Hepatocyte (in vitro differentiated cells): ENCODE data around the gene PRSS38. TPM values are rescaled to one million over a fixed set of nuclear protein-coding genes. Genes with fewer than 3 reads are reported as not detected.
A peak's percentile ranks its signal among the peaks of the same experiment; 100 is the strongest.

Experiments
- DNase-seq: peaks from one replicate; pipeline ENCODE4 v3.0.0-alpha.2; 2016; ENCODE audit warnings: low spot score
- H2AFZ ChIP-seq: fragments of 200-600 bp; sonication (generic); 2 replicates; pipeline ENCODE4 v1.6.0; 2016; ENCODE audit warnings: antibody characterized with exemption, mild to moderate bottlenecking
- H3K27ac ChIP-seq: fragments of 200-600 bp; sonication (generic); 2 replicates; pipeline ENCODE4 v1.5.1; 2016; ENCODE audit warnings: mild to moderate bottlenecking
- H3K27me3 ChIP-seq: fragments of 200-600 bp; sonication (generic); 2 replicates; pipeline ENCODE4 v1.6.1; 2016
- H3K36me3 ChIP-seq: fragments of 200-600 bp; sonication (generic); replicated peaks from 2 replicates; pipeline ENCODE4 v1.5.1; 2016; ENCODE audit warnings: low read depth; ENCODE audit not compliant: insufficient read depth
- H3K4me1 ChIP-seq: fragments of 200-600 bp; sonication (generic); 2 replicates; pipeline ENCODE4 v1.5.1; 2016; ENCODE audit warnings: mild to moderate bottlenecking, moderate library complexity; ENCODE audit not compliant: insufficient read depth
- H3K4me2 ChIP-seq: fragments of 200-600 bp; sonication (generic); 2 replicates; pipeline ENCODE4 v1.6.0; 2016
- H3K4me3 ChIP-seq: fragments of 200-600 bp; sonication (generic); 2 replicates; pipeline ENCODE4 v1.5.1; 2016; ENCODE audit warnings: mild to moderate bottlenecking
- H3K79me2 ChIP-seq: fragments of 200-600 bp; sonication (generic); 2 replicates; pipeline ENCODE4 v1.6.0; 2017; ENCODE audit warnings: mild to moderate bottlenecking
- H3K9me2 ChIP-seq: fragments of 200-600 bp; sonication (generic); replicated peaks from 2 replicates; pipeline ENCODE4 v1.6.0; 2017; ENCODE audit warnings: mild to moderate bottlenecking; ENCODE audit not compliant: insufficient read depth
- H3K9me3 ChIP-seq: fragments of 200-600 bp; sonication (generic); 2 replicates; pipeline ENCODE4 v1.5.1; 2016; ENCODE audit warnings: low read depth, mild to moderate bottlenecking
- H4K20me1 ChIP-seq: fragments of 200-600 bp; sonication (generic); 2 replicates; pipeline ENCODE4 v1.6.0; 2016; ENCODE audit warnings: mild to moderate bottlenecking; ENCODE audit not compliant: insufficient read depth, poor library complexity, severe bottlenecking
- EZH2 ChIP-seq: fragments of 200-600 bp; sonication (generic); IDR thresholded peaks from 2 replicates; pipeline ENCODE4 v1.6.1; 2016; ENCODE audit warnings: antibody characterized with exemption, mild to moderate bottlenecking, borderline replicate concordance
- EZH2phosphoT487 ChIP-seq: fragments of 200-600 bp; sonication (generic); IDR thresholded peaks from one replicate; pipeline ENCODE4 v1.6.1; 2018; ENCODE audit warnings: antibody characterized with exemption, mild to moderate bottlenecking, low read depth, moderate library complexity; ENCODE audit not compliant: unreplicated experiment, severe bottlenecking
- WGBS: methylation state at CpG from one replicate; pipeline ENCODE4 v1.1.6; 2016; ENCODE audit warnings: low lambda C conversion rate; ENCODE audit errors: missing lambda C conversion rate; 5-methylcytosine and 5-hydroxymethylcytosine counted together
- polyA plus RNA-seq: library from polyadenylated mRNA; unstranded; fragments of >200 nt; fragmentation: Nextera tagmentation; extraction: Ambion mirVana; gene quantifications from 2 replicates; pipeline ENCODE4 v1.2.1, GENCODE V29; 2016
- total RNA-seq: library from RNA; depleted of rRNA; stranded (reverse); fragments of >200 nt; gene quantifications from 2 replicates; pipeline ENCODE4 v1.2.3, GENCODE V29; 2014
- TF ChIP-seq, protein P1 (sequence below): fragments of 200-600 bp; sonication (generic); IDR thresholded peaks from 2 replicates; pipeline ENCODE4 v1.5.1; 2016; ENCODE audit warnings: antibody characterized with exemption, mild to moderate bottlenecking; ENCODE audit not compliant: poor library complexity

The PRSS38 gene
- total and polyA plus RNA-seq, 2 experiments from 2014 or later: not detected

DNA sequence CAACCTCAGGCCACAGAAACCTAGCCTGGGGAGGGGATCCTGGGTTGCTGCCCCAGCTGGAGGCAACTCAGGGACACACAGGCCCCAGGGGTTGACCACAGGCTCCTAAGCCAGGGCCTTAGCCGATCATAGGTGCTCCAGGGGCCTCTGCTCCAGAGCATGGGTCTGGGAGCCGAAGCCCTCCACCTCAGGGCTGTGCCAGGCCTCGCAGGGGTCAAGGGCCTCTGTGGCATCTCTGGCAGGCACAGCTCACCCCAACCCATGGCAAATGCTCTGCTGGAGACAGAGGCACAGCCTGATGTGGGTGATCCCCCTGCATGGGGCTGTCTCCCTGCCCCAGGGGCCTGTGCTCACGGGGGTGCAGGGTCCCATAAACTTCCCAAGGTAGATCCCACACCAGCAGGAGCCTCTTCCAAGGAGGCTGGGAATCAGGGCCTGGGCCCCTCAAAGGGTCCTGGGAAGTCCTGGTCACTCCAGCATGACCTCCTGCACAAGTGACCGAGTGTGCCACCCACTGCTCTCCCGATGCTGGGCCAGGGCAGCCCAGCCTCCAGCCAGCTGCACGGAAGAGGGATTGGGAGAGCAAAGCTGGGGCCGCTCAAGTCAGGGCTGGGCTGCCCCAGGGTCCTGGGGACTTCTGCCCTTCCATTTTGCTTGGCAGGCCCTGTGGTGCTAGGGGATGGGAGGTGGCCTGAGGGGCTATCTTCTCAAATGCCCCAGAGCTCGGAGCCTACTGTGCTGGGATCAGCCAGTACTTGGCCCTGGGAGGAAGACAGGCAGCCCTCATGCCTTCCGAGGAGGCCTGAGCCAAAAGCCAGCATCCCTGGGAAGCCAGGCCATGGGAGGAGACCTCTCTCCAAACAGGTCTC, 22.2 kb upstream of the PRSS38 start:
- Histone ChIP-seq H3K4me2 (peak overlapping the region; percentile 59), H3K4me3 (no peak overlapping the region), H3K9me2 (no peaks in the 10 kb centered on the region), H3K27ac (peak overlapping the region; percentile 92), H4K20me1 (no peaks in the 10 kb centered on the region), H3K36me3 (no peaks in the 10 kb centered on the region), H3K9me3 (no peaks in the 10 kb centered on the region), H3K4me1 (peaks cover 23% of the 10 kb centered on the region), H3K27me3 (no peaks in the 10 kb centered on the region), H3K79me2 (no peaks in the 10 kb centered on the region), H2AFZ (no peak overlapping the region)
- TF ChIP-seq EZH2: no peak
- no peak for TF ChIP-seq EZH2phosphoT487
- TF ChIP-seq, protein P1, sequence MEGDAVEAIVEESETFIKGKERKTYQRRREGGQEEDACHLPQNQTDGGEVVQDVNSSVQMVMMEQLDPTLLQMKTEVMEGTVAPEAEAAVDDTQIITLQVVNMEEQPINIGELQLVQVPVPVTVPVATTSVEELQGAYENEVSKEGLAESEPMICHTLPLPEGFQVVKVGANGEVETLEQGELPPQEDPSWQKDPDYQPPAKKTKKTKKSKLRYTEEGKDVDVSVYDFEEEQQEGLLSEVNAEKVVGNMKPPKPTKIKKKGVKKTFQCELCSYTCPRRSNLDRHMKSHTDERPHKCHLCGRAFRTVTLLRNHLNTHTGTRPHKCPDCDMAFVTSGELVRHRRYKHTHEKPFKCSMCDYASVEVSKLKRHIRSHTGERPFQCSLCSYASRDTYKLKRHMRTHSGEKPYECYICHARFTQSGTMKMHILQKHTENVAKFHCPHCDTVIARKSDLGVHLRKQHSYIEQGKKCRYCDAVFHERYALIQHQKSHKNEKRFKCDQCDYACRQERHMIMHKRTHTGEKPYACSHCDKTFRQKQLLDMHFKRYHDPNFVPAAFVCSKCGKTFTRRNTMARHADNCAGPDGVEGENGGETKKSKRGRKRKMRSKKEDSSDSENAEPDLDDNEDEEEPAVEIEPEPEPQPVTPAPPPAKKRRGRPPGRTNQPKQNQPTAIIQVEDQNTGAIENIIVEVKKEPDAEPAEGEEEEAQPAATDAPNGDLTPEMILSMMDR: no peak
- WGBS: 75% methylated on average over 10 of the region's 10 CpGs
- DNase-seq: no peak

GRCh38 chr1:227793948-227794816, 21.3 kb upstream of the PRSS38 start:
- Histone ChIP-seq H3K79me2 (no peaks in the 10 kb centered on the region), H3K9me3 (no peaks in the 10 kb centered on the region), H4K20me1 (no peaks in the 10 kb centered on the region), H3K27ac (peak overlapping the region; percentile 92), H3K4me3 (no peak overlapping the region), H3K9me2 (no peaks in the 10 kb centered on the region), H3K4me2 (peak overlapping the region; percentile 59), H3K36me3 (no peaks in the 10 kb centered on the region), H3K4me1 (peaks cover 22% of the 10 kb centered on the region), H3K27me3 (no peaks in the 10 kb centered on the region), H2AFZ (no peak overlapping the region)
- WGBS: 38% methylated on average over 12 of the region's 12 CpGs
- DNase-seq: peak; percentile 60
- TF ChIP-seq EZH2phosphoT487 (no peak), EZH2 (no peak)
- TF ChIP-seq, protein P1: no peak

DNA sequence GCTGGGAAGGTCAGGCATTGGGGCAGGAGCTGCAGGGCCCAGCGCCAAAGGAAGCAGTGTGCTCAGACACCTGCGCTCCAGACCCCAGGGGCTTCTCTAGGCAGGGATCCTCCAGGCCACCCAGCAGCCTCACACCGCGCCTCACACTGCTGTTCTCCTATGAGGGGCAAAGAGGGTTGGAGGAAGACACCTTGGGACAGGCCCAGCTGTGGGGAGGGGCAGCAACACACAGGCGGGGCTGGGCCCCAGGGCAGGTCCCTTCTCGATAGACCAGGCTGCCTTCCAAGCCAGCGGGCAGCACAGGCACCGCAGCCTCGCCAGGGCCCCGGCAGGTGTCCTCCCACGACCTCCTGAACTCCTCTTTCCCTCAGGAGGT, 20.7 kb upstream of the PRSS38 start:
- WGBS: 92% methylated on average over 4 of the region's 11 CpGs
- Histone ChIP-seq H3K36me3 (no peaks in the 10 kb centered on the region), H3K4me2 (peak overlapping the region; percentile 59), H3K79me2 (no peaks in the 10 kb centered on the region), H3K4me3 (no peak overlapping the region), H4K20me1 (no peaks in the 10 kb centered on the region), H3K9me2 (no peaks in the 10 kb centered on the region), H2AFZ (no peak overlapping the region), H3K27me3 (no peaks in the 10 kb centered on the region), H3K27ac (peak overlapping the region; percentile 92), H3K9me3 (no peaks in the 10 kb centered on the region), H3K4me1 (peaks cover 18% of the 10 kb centered on the region)
- no peak for DNase-seq
- TF ChIP-seq, protein P1: no peak
- TF ChIP-seq EZH2phosphoT487 (no peak), EZH2 (no peak)
